Skin epidermis (tissue), 12 donors: ENCODE measurements around the gene LZTR1.

Experiments used
- H3K27ac ChIP-seq, 21 experiments: fragments of 200-600 bp; sonication (generic) in 11 of 21; one replicate each; pipeline ENCODE4 v1.5.0; 2020; ENCODE audit warnings: mild to moderate bottlenecking in 3 of 21, inconsistent platforms in 2 of 21, moderate library complexity in 2 of 21
- H3K4me3 ChIP-seq, 7 experiments: fragments of 200-600 bp; sonication (generic) in 2 of 7; one replicate each; pipeline ENCODE4 v1.5.0; 2020; ENCODE audit warnings: inconsistent platforms in 2 of 7, mild to moderate bottlenecking in 2 of 7, moderate library complexity in 1 of 7

The LZTR1 gene

GRCh38 chr22:20992456-20993303 is 10.6 kb downstream of the LZTR1 start:
- H3K27ac ChIP-seq, result no peak overlapping the region

GRCh38 chr22:20993304-20994127 is 11.4 kb downstream of the LZTR1 start:
- Histone ChIP-seq H3K27ac (no peak overlapping the region), H3K4me3 (no peak overlapping the region)

More at GRCh38 chr22:20992456-20993303, 10.6 kb downstream of the LZTR1 start:
- H3K4me3 ChIP-seq, result no peak overlapping the region

- H3K27ac ChIP-seq, result no peak overlapping the region
- H3K4me3 ChIP-seq, result no peak overlapping the region
Measured at GRCh38 chr22:20994128-20994901, 12.2 kb downstream of the LZTR1 start.

GRCh38 chr22:20994902-20995241 is 12.8 kb downstream of the LZTR1 start:
- Histone ChIP-seq H3K4me3 (no peak overlapping the region), H3K27ac (no peak overlapping the region)

GRCh38 chr22:20995329-20996030 is 13.4 kb downstream of the LZTR1 start:
- no peak overlapping the region for H3K27ac ChIP-seq

GRCh38 chr22:20996031-20996410 is 13.9 kb downstream of the LZTR1 start:
- no peak overlapping the region for H3K4me3 ChIP-seq
- H3K27ac ChIP-seq, result no peak overlapping the region

More at GRCh38 chr22:20995329-20996030, 13.4 kb downstream of the LZTR1 start:
- H3K4me3 ChIP-seq, result no peak overlapping the region

GRCh38 chr22:20996598-20997535 is 14.8 kb downstream of the LZTR1 start:
- H3K27ac ChIP-seq, result no peak overlapping the region
- no peak overlapping the region for H3K4me3 ChIP-seq

- Histone ChIP-seq H3K27ac (peak overlapping the region in 1 of 21 experiments; percentile 19), H3K4me3 (no peak overlapping the region)
Measured at GRCh38 chr22:20997536-20998257, 15.6 kb downstream of the LZTR1 start.

GRCh38 chr22:20998411-20999336 is 16.6 kb downstream of the LZTR1 start:
- H3K27ac ChIP-seq, result peak overlapping the region in 1 of 21 experiments; percentile 19
- no peak overlapping the region for H3K4me3 ChIP-seq

GRCh38 chr22:20999350-21000206 is 17.5 kb downstream of the LZTR1 start:
- Histone ChIP-seq H3K4me3 (no peak overlapping the region), H3K27ac (peak overlapping the region in 3 of 21 experiments; percentile 93 to 98 (median 94))

GRCh38 chr22:21000207-21000986 is 18.3 kb downstream of the LZTR1 start:
- Histone ChIP-seq H3K4me3 (peak overlapping the region; percentile 52 to 82 (median 67)), H3K27ac (peak overlapping the region in 18 of 21 experiments; percentile 93 to 100 (median 99))

- H3K4me3 ChIP-seq, result peak overlapping the region; percentile 52 to 82 (median 67)
- peak overlapping the region; percentile 93 to 100 (median 99) for H3K27ac ChIP-seq
Measured at GRCh38 chr22:21000987-21001600, 19.0 kb downstream of the LZTR1 start.

- Histone ChIP-seq H3K4me3 (peak within 1 kb of the TSS; percentile 52 to 82 (median 67)), H3K27ac (peak within 1 kb of the TSS; percentile 93 to 100 (median 99))
Measured at GRCh38 chr22:21001601-21002325, 19.7 kb downstream of the LZTR1 start, which contains the start of gene THAP7. TSS of gene THAP7 (minus strand) at chr22:21002118. CDS start at chr22:21001911, 207 bp downstream.

GRCh38 chr22:21003782-21004181 is 21.7 kb downstream of the LZTR1 start:
- H3K27ac ChIP-seq, result peak overlapping the region in 2 of 21 experiments; percentile 93 to 99
- H3K4me3 ChIP-seq, result no peak overlapping the region
